GM21717 (cell line): ENCODE data around the gene POLE.

ENCODE experiments used
- ATAC-seq: cut with Tn5 transposase; IDR thresholded peaks from one replicate; pipeline ENCODE4 v1.9.1; 2021; ENCODE audit warnings: mild to moderate bottlenecking, moderate library complexity; ENCODE audit not compliant: unreplicated experiment

The POLE gene

GRCh38 chr12:132582582-132583410 is 104.3 kb downstream of the POLE start:
- ATAC-seq = no peak

- ATAC-seq = no peak
Measured at GRCh38 chr12:132582058-132582420, 105.1 kb downstream of the POLE start.

GRCh38 chr12:132581348-132582057 is 105.6 kb downstream of the POLE start:
- no peak for ATAC-seq

- ATAC-seq = no peak
Measured at GRCh38 chr12:132580701-132581292, 106.3 kb downstream of the POLE start.

GRCh38 chr12:132579744-132580143 is 107.4 kb downstream of the POLE start:
- no peak for ATAC-seq

- no peak for ATAC-seq
Measured at GRCh38 chr12:132578826-132579225, 108.3 kb downstream of the POLE start.

GRCh38 chr12:132578118-132578517 is 109.0 kb downstream of the POLE start:
- ATAC-seq = no peak

- ATAC-seq = no peak
Measured at GRCh38 chr12:132577191-132577920, 109.8 kb downstream of the POLE start.

- ATAC-seq = no peak
Measured at GRCh38 chr12:132576701-132577100, 110.4 kb downstream of the POLE start.

GRCh38 chr12:132575661-132576060 is 111.5 kb downstream of the POLE start:
- ATAC-seq = no peak

GRCh38 chr12:132574271-132574996 is 112.7 kb downstream of the POLE start:
- ATAC-seq = no peak
